Peyer's patch (tissue), 4 donors: ENCODE results near the gene SH3TC1. TPM values are rescaled to one million over a fixed set of nuclear protein-coding genes. Genes with fewer than 3 reads are reported as not detected.

Experiments used
- DNase-seq, 3 donors: peaks; one replicate each; pipeline ENCODE4 v3.0.0-alpha.2; 2017 to 2019
- H3K27ac ChIP-seq, 4 donors: fragments of 200-600 bp; sonication (generic); one replicate each; pipeline ENCODE4 v1.5.1; 2016 to 2019
- H3K27me3 ChIP-seq, 2 donors: fragments of 200-600 bp; sonication (generic); one replicate each; pipeline ENCODE4 v1.5.1; 2019
- H3K36me3 ChIP-seq, 3 donors: fragments of 200-600 bp; sonication (generic); one replicate each; pipeline ENCODE4 v1.5.1; 2016 to 2019
- H3K4me1 ChIP-seq, 4 donors: fragments of 200-600 bp; sonication (generic); one replicate each; pipeline ENCODE4 v1.5.1; 2016 to 2019
- H3K4me3 ChIP-seq, 4 donors: fragments of 200-600 bp; sonication (generic); 1 replicate in 3 of 4; 2 replicates in 1 of 4; pipeline ENCODE4 v1.5.1; 2016 to 2019; ENCODE audit warnings: mild to moderate bottlenecking in 1 of 4
- H3K9me3 ChIP-seq, 4 donors: fragments of 200-600 bp; sonication (generic); one replicate each; pipeline ENCODE4 v1.5.1; 2016 to 2019; ENCODE audit warnings: mild to moderate bottlenecking in 1 of 4
- CTCF ChIP-seq, 6 experiments: fragments of 450-650 bp in 4 of 6; fragments of 200-600 bp in 2 of 6; sonication (generic) in 1 of 6; IDR thresholded peaks; one replicate each; pipeline ENCODE4 v1.5.1; 2017 to 2019; ENCODE audit warnings: antibody characterized with exemption in 6 of 6, mild to moderate bottlenecking in 3 of 6, moderate library complexity in 1 of 6
- POLR2A ChIP-seq, 2 donors: fragments of 450-650 bp; IDR thresholded peaks; one replicate each; pipeline ENCODE4 v1.5.1; 2017; ENCODE audit warnings: antibody characterized with exemption in 2 of 2, mild to moderate bottlenecking in 2 of 2, moderate library complexity in 2 of 2
- total RNA-seq, 4 donors: library from RNA; depleted of rRNA; stranded (reverse); fragments of >200 nt; gene quantifications; one replicate each; pipeline ENCODE4 v1.1.0, GENCODE V29; 2016

Gene SH3TC1
- total RNA-seq, 4 donors from 2014 or later, result 4.2 to 88.3 (median 11.8) TPM

GRCh38 chr4:8251110-8251883, 52.2 kb downstream of the SH3TC1 start:
- no peak for DNase-seq
- TF ChIP-seq POLR2A (IDR thresholded peaks at IDR 0.05) (no peak), CTCF (IDR thresholded peaks at IDR 0.05) (no peak)
- no peaks in the 10 kb centered on the region for H3K4me1 ChIP-seq
- H3K4me3 ChIP-seq, result no peak overlapping the region
- H3K36me3 ChIP-seq, result no peaks in the 10 kb centered on the region
- H3K27ac ChIP-seq, result no peak overlapping the region
- H3K27me3 ChIP-seq, result no peaks in the 10 kb centered on the region
- H3K9me3 ChIP-seq, result no peaks in the 10 kb centered on the region

GRCh38 chr4:8252301-8253173, 53.4 kb downstream of the SH3TC1 start:
- Histone ChIP-seq H3K36me3 (no peaks in the 10 kb centered on the region), H3K9me3 (no peaks in the 10 kb centered on the region), H3K4me3 (no peak overlapping the region), H3K27me3 (no peaks in the 10 kb centered on the region), H3K27ac (no peak overlapping the region), H3K4me1 (no peaks in the 10 kb centered on the region)
- TF ChIP-seq POLR2A (IDR thresholded peaks at IDR 0.05) (no peak), CTCF (IDR thresholded peaks at IDR 0.05) (no peak)
- DNase-seq, result no peak

- H3K36me3 ChIP-seq, result no peaks in the 10 kb centered on the region
- no peaks in the 10 kb centered on the region for H3K27me3 ChIP-seq
- no peak overlapping the region for H3K4me3 ChIP-seq
- H3K9me3 ChIP-seq, result no peaks in the 10 kb centered on the region
- H3K27ac ChIP-seq, result no peak overlapping the region
- no peaks in the 10 kb centered on the region for H3K4me1 ChIP-seq
- TF ChIP-seq POLR2A (IDR thresholded peaks at IDR 0.05) (no peak), CTCF (IDR thresholded peaks at IDR 0.05) (no peak)
- DNase-seq, result no peak
Measured at GRCh38 chr4:8254076-8254475, 55.0 kb downstream of the SH3TC1 start.

- no peak for DNase-seq
- no peaks in the 10 kb centered on the region for H3K27me3 ChIP-seq
- H3K27ac ChIP-seq, result no peak overlapping the region
- no peaks in the 10 kb centered on the region for H3K36me3 ChIP-seq
- TF ChIP-seq POLR2A (IDR thresholded peaks at IDR 0.05), result no peak
- TF ChIP-seq CTCF (IDR thresholded peaks at IDR 0.05), result no peak
- no peaks in the 10 kb centered on the region for H3K9me3 ChIP-seq
- no peaks in the 10 kb centered on the region for H3K4me1 ChIP-seq
- no peak overlapping the region for H3K4me3 ChIP-seq
Measured at GRCh38 chr4:8255698-8256441, 56.8 kb downstream of the SH3TC1 start.

GRCh38 chr4:8257854-8258253, 58.8 kb downstream of the SH3TC1 start:
- H3K36me3 ChIP-seq, result no peaks in the 10 kb centered on the region
- H3K9me3 ChIP-seq, result no peaks in the 10 kb centered on the region
- no peak overlapping the region for H3K27ac ChIP-seq
- TF ChIP-seq POLR2A (IDR thresholded peaks at IDR 0.05) (no peak), CTCF (IDR thresholded peaks at IDR 0.05) (no peak)
- H3K4me3 ChIP-seq, result no peak overlapping the region
- no peak for DNase-seq
- H3K4me1 ChIP-seq, result no peaks in the 10 kb centered on the region
- H3K27me3 ChIP-seq, result no peaks in the 10 kb centered on the region
